Pancreas (tissue), 10 donors: ENCODE results near the gene SIRT6. TPM values are rescaled to one million over a fixed set of nuclear protein-coding genes. Genes with fewer than 3 reads are reported as not detected.
"Not testable (repeated sequence)": the region's sequence is repeated elsewhere in the genome, so short reads cannot be mapped to it uniquely, and the experiment has no call there.

Source experiments
- ATAC-seq, 4 donors: fragments of 200-7000 bp; cut with Tn5 transposase; one replicate each; pipeline versions ENCODE4 v1.8.0 to v1.9.1; 2020; ENCODE audit warnings: mild to moderate bottlenecking in 4 of 4, moderate library complexity in 4 of 4
- DNase-seq, 6 donors: peaks; one replicate each; pipeline ENCODE4 v3.0.0-alpha.2; 2020
- FAIRE-seq: peaks from 2 replicates; lab custom pipeline; 2012; peaks lifted over from hg19 to GRCh38; lab: Jason Lieb, UNC
- H3K27ac ChIP-seq, 4 donors: fragments of 200-600 bp; sonication (generic); 1 replicate in 3 of 4; 2 replicates in 1 of 4; pipeline versions ENCODE4 v1.5.0 to v1.8.0; 2020
- H3K27me3 ChIP-seq, 4 donors: fragments of 200-600 bp; one replicate each; pipeline ENCODE4 v1.8.0; 2021
- H3K36me3 ChIP-seq, 3 donors: fragments of 200-600 bp; sonication (generic) in 1 of 3; one replicate each; pipeline versions ENCODE4 v1.5.0 to v1.8.0; 2020 to 2021
- H3K4me1 ChIP-seq, 3 donors: fragments of 200-600 bp; one replicate each; pipeline ENCODE4 v1.8.0; 2021
- H3K4me3 ChIP-seq, 4 donors: fragments of 200-600 bp; sonication (generic) in 2 of 4; one replicate each; pipeline versions ENCODE4 v1.5.0 to v1.8.0; 2020 to 2021
- H3K9me3 ChIP-seq, 4 donors: fragments of 200-600 bp; one replicate each; pipeline ENCODE4 v1.8.0; 2021
- WGBS, 2 donors: extraction: QIAGEN DNeasy Blood & Tissue Kit; methylation state at CpG; one replicate each; pipeline ENCODE4 v1.1.7; 2013; 5-methylcytosine and 5-hydroxymethylcytosine counted together
- intact Hi-C, 3 donors: fragments of 100-400 bp; cut with DNase I; formaldehyde crosslinking; loops; one replicate each; pipeline versions ENCODE4 v1.11.1 to v1.14.2; 2022
- polyA plus RNA-seq, 2 donors: library from polyadenylated mRNA; stranded (reverse); fragments of 200-250 nt; gene quantifications; one replicate each; pipeline ENCODE4 v1.2.3, GENCODE V29; 2013
- total RNA-seq, 6 donors: library from RNA; stranded (reverse); fragmentation: NEBNext Ultra II Directional in 4 of 6; extraction: Animal tissue kit (Norgen Biotek cat#: 25700) in 4 of 6; gene quantifications; one replicate each; pipeline versions ENCODE4 v1.2.1 to v1.2.4, GENCODE V29; 2021 to 2023
- TF ChIP-seq, protein P1 (sequence below), 4 donors: fragments of 200-600 bp; sonication (generic) in 3 of 4; IDR thresholded peaks; one replicate each; pipeline versions ENCODE4 v1.5.0 to v1.8.0; 2021; ENCODE audit warnings: antibody characterized with exemption in 4 of 4
- donor health status: healthy with polysubstance abuse.
- donor health status: DM: no; HTN: no; CAD: no; lungs with moderate emphysema.
- donor health status: DM: no; HTN: no; CAD: no.
- donor health status: control.
- donor health status: control.
- donor health status: Bipolar disorder and iron deficiency.
- donor health status: DM: yes; HTN: yes; CAD: no.
- donor health status: DM: no; HTN: no; CAD: no.
- donor health status: DM: no; HTN: no; CAD: no.
- donor health status: DM: yes; HTN: yes; CAD: no.

Gene SIRT6
- total RNA-seq, result 10 to 100 TPM; 10.9 to 16.6 (median 12.4) TPM
- polyA plus RNA-seq, result 10 to 100 TPM; 30.8 to 47.4 TPM

DNA sequence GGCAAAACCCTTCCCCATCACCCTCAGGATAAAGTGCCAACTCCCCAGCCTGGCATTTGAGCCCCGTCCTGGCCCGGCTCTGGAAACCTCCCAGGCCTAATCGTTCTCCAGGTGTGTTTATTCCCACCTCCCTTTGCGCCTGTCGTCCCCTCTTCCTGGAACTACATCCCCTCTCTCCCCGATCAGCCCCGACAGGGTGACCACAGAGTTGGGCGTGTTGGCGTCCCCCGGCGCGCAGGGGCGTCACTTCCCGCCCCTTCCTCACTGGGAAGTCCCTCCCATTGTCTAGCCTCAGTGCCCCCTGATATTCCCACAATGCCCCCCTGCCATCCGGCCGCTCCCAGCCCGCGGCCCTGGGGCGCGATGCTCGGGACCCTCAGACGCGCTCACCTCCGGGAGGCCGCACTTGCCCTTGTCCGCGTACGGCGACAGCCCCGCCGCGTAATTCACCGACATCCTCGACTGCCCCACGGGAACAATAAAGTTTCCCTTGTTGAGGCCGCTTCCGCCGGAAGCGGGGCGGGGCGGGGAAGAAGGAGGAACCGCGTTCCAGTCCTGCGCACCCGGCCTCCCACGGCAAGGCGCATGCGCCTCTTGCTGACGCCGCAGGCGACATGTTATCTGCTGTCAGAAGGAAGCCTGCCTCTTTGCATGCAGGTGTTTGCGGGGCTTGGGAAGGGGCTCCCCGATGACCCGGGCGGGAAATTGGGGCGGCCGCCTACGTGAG is at the start of gene SIRT6, which contains the start of gene ANKRD24:
TSS of gene SIRT6 (minus strand) at position 480 of the 727 bp plus-strand sequence. CDS start at position 456, 24 bp downstream.
TSS of gene ANKRD24 (plus strand) at position 606 of the 727 bp plus-strand sequence. CDS start 3,737 bp downstream, outside the sequence.
- TF ChIP-seq, protein P1, sequence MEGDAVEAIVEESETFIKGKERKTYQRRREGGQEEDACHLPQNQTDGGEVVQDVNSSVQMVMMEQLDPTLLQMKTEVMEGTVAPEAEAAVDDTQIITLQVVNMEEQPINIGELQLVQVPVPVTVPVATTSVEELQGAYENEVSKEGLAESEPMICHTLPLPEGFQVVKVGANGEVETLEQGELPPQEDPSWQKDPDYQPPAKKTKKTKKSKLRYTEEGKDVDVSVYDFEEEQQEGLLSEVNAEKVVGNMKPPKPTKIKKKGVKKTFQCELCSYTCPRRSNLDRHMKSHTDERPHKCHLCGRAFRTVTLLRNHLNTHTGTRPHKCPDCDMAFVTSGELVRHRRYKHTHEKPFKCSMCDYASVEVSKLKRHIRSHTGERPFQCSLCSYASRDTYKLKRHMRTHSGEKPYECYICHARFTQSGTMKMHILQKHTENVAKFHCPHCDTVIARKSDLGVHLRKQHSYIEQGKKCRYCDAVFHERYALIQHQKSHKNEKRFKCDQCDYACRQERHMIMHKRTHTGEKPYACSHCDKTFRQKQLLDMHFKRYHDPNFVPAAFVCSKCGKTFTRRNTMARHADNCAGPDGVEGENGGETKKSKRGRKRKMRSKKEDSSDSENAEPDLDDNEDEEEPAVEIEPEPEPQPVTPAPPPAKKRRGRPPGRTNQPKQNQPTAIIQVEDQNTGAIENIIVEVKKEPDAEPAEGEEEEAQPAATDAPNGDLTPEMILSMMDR (IDR thresholded peaks at IDR 0.05), result no peak
- ATAC-seq, result peak; percentile 93 to 97 (median 94)
- peak within 1 kb of the TSS; percentile 58 to 99 (median 78) for H3K4me3 ChIP-seq
- peak; percentile 49 for FAIRE-seq
- no peaks in the 10 kb centered on the region for H3K27me3 ChIP-seq
- peaks cover 0 to 16% (median 0%) of the 10 kb centered on the region in 3 donors for H3K36me3 ChIP-seq
- no peaks in the 10 kb centered on the region for H3K9me3 ChIP-seq
- H3K27ac ChIP-seq, result peak within 1 kb of the TSS; percentile 57 to 87 (median 74)
- peak; percentile 95 to 99 (median 96) for DNase-seq
- intact Hi-C loops, result no loop called here
- H3K4me1 ChIP-seq, result peaks cover 0 to 16% (median 11%) of the 10 kb centered on the region in 3 donors
- WGBS, 2 donors, result 0 to 1% methylated on average over 58 of the region's 58 CpGs

DNA sequence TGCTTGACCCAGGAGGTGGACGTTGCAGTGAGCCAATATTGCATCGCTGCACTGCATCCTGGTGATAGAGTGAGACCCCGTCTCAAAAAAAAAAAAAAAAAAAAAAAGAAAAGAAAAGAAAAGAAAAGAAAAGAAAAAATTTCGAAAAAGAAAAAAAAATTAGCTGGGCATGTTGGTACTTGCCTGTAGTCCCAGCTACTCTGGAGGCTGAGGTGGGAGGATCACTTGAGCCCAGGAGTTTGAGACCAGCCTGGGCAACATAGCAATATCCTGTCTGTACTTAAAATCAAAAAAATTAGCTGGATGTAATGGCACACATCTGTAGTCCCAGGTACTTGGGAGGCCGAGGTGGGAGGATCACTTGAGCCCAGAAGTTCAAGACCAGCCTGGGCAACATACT is 49.8 kb upstream of the SIRT6 start:
- DNase-seq, H3K27ac ChIP-seq, H3K36me3 ChIP-seq, H3K27me3 ChIP-seq, H3K4me1 ChIP-seq, H3K9me3 ChIP-seq, intact Hi-C loops, ATAC-seq, FAIRE-seq, H3K4me3 ChIP-seq: not testable (repeated sequence)
- 70 to 77% methylated on average over 5 of the region's 5 CpGs for WGBS, 2 donors

DNA sequence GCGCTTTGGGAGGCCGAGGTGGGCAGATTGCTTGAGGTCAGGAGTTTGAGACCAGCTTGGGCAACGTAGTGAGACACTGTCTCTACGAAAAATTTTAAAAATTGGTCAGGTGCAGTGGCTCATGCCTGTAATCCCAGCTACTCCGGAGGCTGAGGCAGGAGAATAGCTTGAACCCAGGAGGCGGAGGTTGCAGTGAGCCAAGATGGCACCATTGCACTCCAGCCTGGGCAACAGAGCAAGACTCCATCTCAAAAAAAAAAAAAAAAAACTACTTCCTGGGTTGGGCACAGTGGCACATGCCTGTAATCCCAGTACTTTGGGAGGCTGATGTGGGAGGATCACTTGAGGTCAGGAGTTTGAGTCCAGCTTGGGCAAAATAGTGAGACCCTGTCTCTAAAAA is 49.2 kb upstream of the SIRT6 start:
- H3K4me1 ChIP-seq, H3K9me3 ChIP-seq, intact Hi-C loops, H3K4me3 ChIP-seq, DNase-seq, H3K27me3 ChIP-seq, ATAC-seq, FAIRE-seq, H3K36me3 ChIP-seq, H3K27ac ChIP-seq: not testable (repeated sequence)
- WGBS, 2 donors, result 77 to 86% methylated on average over 6 of the region's 6 CpGs

DNA sequence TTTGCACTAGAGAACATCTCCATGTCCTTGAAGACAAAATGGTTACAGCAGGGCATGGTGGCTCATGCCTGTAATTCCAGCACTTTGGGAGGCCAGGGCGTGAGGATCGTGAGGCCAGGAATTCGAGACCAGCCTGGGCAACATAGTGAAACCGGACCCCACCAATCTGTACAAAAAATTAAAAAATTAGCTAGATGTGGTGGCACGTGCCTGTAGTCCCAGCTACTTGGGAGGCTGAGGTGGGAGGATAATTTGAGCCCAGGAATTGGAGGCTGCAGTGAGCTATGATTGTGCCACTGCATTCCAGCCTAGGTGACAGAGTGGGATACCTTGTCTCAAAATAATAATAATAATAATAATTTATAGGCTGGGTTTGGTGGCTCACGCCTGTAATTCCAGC is 47.9 kb upstream of the SIRT6 start:
- H3K36me3 ChIP-seq, intact Hi-C loops, H3K4me1 ChIP-seq, H3K9me3 ChIP-seq, ATAC-seq, DNase-seq, H3K4me3 ChIP-seq, H3K27ac ChIP-seq, FAIRE-seq, H3K27me3 ChIP-seq: not testable (repeated sequence)
- WGBS, 2 donors, result 68 to 73% methylated on average over 6 of the region's 6 CpGs

DNA sequence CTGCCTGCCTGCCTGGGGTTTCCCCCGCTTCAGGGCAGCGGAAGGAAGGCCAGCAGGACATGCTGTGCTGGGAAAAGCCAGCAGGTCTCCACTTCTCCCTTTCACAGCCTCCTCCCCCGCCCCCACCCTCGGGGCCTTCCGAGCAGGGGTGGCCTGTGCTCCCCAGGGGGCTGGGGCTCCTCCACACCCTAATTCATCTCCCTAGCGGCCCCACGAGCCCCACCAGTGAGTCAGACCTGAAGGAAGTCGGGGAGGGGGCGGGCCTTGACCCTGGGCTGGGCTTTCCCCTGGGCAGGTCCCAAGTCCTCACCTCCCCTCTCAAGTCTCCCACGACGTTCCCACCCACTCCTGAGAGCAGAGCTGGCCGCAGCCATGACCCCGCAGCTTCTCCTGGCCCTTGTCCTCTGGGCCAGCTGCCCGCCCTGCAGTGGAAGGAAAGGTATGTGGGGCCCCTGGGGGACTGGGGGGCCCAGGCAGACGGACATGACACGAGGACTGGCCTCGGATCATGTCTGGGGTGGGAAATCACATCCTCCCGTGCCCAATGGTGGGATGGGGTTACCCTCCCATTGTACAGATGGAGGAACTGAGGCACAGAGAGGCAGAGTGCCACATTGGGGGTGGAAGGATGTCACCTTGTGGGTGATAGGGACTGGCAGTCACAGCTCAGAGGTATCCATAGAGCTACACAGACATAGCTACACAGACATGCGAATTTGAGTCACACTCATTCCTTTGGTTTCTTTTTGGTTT is 47.0 kb upstream of the SIRT6 start, which contains the start of gene EBI3:
TSS of gene EBI3 (plus strand) at position 345 of the 753 bp plus-strand sequence. CDS start at position 373, 28 bp downstream.
- intact Hi-C loops, result no loop called here
- Histone ChIP-seq H3K4me1 (no peaks in the 10 kb centered on the region), H3K36me3 (no peaks in the 10 kb centered on the region), H3K4me3 (no peak within 1 kb of the TSS), H3K9me3 (no peaks in the 10 kb centered on the region), H3K27ac (no peak within 1 kb of the TSS), H3K27me3 (no peaks in the 10 kb centered on the region)
- no peak for DNase-seq
- ATAC-seq, result peak in 3 of 4 donors; percentile 24 to 74 (median 51)
- FAIRE-seq, result no peak
- WGBS, 2 donors, result 13 to 19% methylated on average over 19 of the region's 19 CpGs
- TF ChIP-seq, protein P1 (IDR thresholded peaks at IDR 0.05), result no peak

DNA sequence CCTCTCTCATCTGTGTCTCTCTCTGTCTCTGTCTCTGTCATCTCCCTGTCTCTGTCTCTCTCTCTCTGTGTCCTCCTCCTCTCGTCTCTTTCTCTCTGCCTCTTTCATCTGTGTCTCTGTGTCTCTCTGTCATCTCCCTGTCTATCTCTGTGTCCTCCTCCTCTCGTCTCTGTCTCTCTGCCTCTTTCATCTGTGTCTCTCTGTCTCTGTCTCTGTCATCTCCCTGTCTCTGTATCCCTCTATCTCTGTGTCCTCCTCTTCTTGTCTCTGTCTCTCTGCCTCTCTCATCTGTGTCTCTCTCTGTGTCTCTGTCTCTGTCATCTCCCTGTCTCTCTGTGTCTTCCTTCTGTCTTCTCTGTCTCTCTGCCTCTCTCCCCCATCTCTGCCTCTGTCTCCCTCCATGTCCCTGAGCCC is 46.4 kb upstream of the SIRT6 start:
- Histone ChIP-seq H3K9me3 (no peaks in the 10 kb centered on the region), H3K4me3 (no peak overlapping the region), H3K4me1 (no peaks in the 10 kb centered on the region), H3K27me3 (no peaks in the 10 kb centered on the region), H3K27ac (no peak overlapping the region), H3K36me3 (no peaks in the 10 kb centered on the region)
- WGBS, 2 donors, result 29 to 49% methylated on average over 2 of the region's 2 CpGs
- TF ChIP-seq, protein P1 (IDR thresholded peaks at IDR 0.05), result no peak
- no peak for FAIRE-seq
- intact Hi-C loops, result no loop called here
- DNase-seq, result no peak
- ATAC-seq, result no peak
